Measurements from ENCODE around the gene GRIK3.

GRCh38 chr1:36963006-36963405, 71.3 kb downstream of the GRIK3 start:
- no peak for TF ChIP-seq FOXM1 (IDR thresholded peaks at IDR 0.05; ENCODE audit: borderline replicate concordance, low read depth)
- no peak for TF ChIP-seq TCF12 (IDR thresholded peaks at IDR 0.05; ENCODE audit: low read depth)
- no peak for TF ChIP-seq MAX (IDR thresholded peaks at IDR 0.05)
- TF ChIP-seq CREB1 (IDR thresholded peaks at IDR 0.05; ENCODE audit: low read depth): no peak
- no peak for TF ChIP-seq REST (IDR thresholded peaks at IDR 0.05; ENCODE audit: low read depth)
- no peak for TF ChIP-seq TEAD4 (IDR thresholded peaks at IDR 0.05)
- TF ChIP-seq RAD21 (IDR thresholded peaks at IDR 0.05; ENCODE audit: low read depth): no peak
- no peak for TF ChIP-seq TAF1 (IDR thresholded peaks at IDR 0.05; ENCODE audit: low read depth)
- no peak for TF ChIP-seq CEBPB (IDR thresholded peaks at IDR 0.05)
- TF ChIP-seq EP300 (IDR thresholded peaks at IDR 0.05; ENCODE audit: borderline replicate concordance): no peak
- TF ChIP-seq ZBTB7A (IDR thresholded peaks at IDR 0.05; ENCODE audit: low read depth): no peak
- no peak for TF ChIP-seq YY1 (IDR thresholded peaks at IDR 0.05; ENCODE audit: low read depth)
